Mesendoderm (in vitro differentiated cells): ENCODE results near the gene FSIP1.

Source experiments
- DNase-seq: peaks from one replicate; pipeline ENCODE4 v3.0.0; 2013
- H2AK5ac ChIP-seq: 2 replicates; pipeline ENCODE4 v1.6.1; 2013; ENCODE audit warnings: low read length, inconsistent platforms
- H2BK120ac ChIP-seq: 2 replicates; pipeline ENCODE4 v1.6.1; 2013; ENCODE audit warnings: low read depth, mild to moderate bottlenecking, low read length, moderate library complexity, mixed read lengths
- H2BK15ac ChIP-seq: replicated peaks from 2 replicates; pipeline ENCODE4 v1.6.1; 2013; ENCODE audit warnings: low read depth, mild to moderate bottlenecking, moderate library complexity
- H2BK5ac ChIP-seq: 2 replicates; pipeline ENCODE4 v1.6.1; 2013; ENCODE audit warnings: low read length, inconsistent platforms
- H3K18ac ChIP-seq: 2 replicates; pipeline ENCODE4 v1.6.1; 2013; ENCODE audit warnings: mild to moderate bottlenecking, low read length, mixed read lengths
- H3K23ac ChIP-seq: one replicate; pipeline ENCODE4 v1.6.1; 2013; ENCODE audit warnings: low read length
- H3K27ac ChIP-seq: 2 replicates; pipeline ENCODE4 v1.5.1; 2013; ENCODE audit warnings: low read depth, mild to moderate bottlenecking, inconsistent platforms, low read length, moderate library complexity
- H3K27me3 ChIP-seq: 2 replicates; pipeline ENCODE4 v1.6.1; 2013; ENCODE audit warnings: low read length, control low read depth, mild to moderate bottlenecking, inconsistent platforms; ENCODE audit not compliant: insufficient read depth, poor library complexity
- H3K36me3 ChIP-seq: 2 replicates; pipeline ENCODE4 v1.6.1; 2013; ENCODE audit warnings: low read length, inconsistent platforms; ENCODE audit not compliant: control insufficient read depth, insufficient read depth
- H3K4ac ChIP-seq: one replicate; pipeline ENCODE4 v1.6.1; 2013; ENCODE audit warnings: low read depth, mild to moderate bottlenecking, low read length, moderate library complexity
- H3K4me1 ChIP-seq: 2 replicates; pipeline ENCODE4 v1.6.1; 2013; ENCODE audit warnings: low read depth, low read length, inconsistent platforms; ENCODE audit not compliant: control insufficient read depth
- H3K4me2 ChIP-seq: 2 replicates; pipeline ENCODE4 v1.6.1; 2013; ENCODE audit warnings: low read length
- H3K4me3 ChIP-seq: 2 replicates; pipeline ENCODE4 v1.5.1; 2013; ENCODE audit warnings: mild to moderate bottlenecking, low read length
- H3K56ac ChIP-seq: one replicate; pipeline ENCODE4 v1.6.1; 2013; ENCODE audit warnings: low read length
- H3K79me1 ChIP-seq: 2 replicates; pipeline ENCODE4 v1.6.1; 2013; ENCODE audit warnings: low read length, inconsistent platforms
- H3K79me2 ChIP-seq: 2 replicates; pipeline ENCODE4 v1.6.1; 2013; ENCODE audit warnings: mild to moderate bottlenecking, low read length; ENCODE audit not compliant: control insufficient read depth, insufficient read depth
- H3K9ac ChIP-seq: 2 replicates; pipeline ENCODE4 v1.6.1; 2013; ENCODE audit warnings: low read length, inconsistent platforms
- H4K5ac ChIP-seq: one replicate; pipeline ENCODE4 v1.6.1; 2013; ENCODE audit warnings: low read length
- H4K8ac ChIP-seq: one replicate; pipeline ENCODE4 v1.6.1; 2013; ENCODE audit warnings: low read depth, mild to moderate bottlenecking, control low read depth, low read length, moderate library complexity
- WGBS: extraction: QIAGEN DNeasy Blood & Tissue Kit; methylation state at CpG from one replicate; pipeline ENCODE4 v1.1.7; 2013; ENCODE audit warnings: low lambda C conversion rate, missing lambda C conversion rate; ENCODE audit not compliant: insufficient coverage; ENCODE audit errors: extremely low coverage; 5-methylcytosine and 5-hydroxymethylcytosine counted together

Gene FSIP1

DNA sequence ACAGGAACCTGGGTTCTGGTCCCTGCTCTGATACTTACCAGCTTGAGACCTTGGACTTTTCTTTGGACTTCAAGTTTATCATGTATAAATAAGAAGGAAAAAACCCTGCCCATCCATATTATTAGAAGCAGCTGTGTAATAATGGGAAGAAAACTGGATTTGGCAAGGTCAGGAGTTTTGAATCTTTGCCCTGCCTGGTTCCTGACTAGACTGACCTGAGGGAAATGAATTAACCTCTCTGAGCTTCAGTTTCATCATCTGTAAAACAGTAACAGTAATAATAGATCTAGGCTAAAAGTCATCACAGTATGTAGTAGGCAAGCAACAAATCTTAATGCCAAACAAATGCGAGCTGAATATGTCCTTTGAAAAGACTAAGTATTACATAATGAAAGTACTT, 68.8 kb downstream of the FSIP1 start:
- Histone ChIP-seq H3K4me1 (no peaks in the 10 kb centered on the region), H2AK5ac (no peak overlapping the region), H3K27ac (no peak overlapping the region), H4K8ac (no peak overlapping the region), H3K56ac (no peak overlapping the region), H4K5ac (no peak overlapping the region), H3K4ac (no peak overlapping the region), H3K4me2 (no peak overlapping the region), H3K4me3 (no peak overlapping the region), H2BK120ac (no peak overlapping the region), H3K36me3 (no peaks in the 10 kb centered on the region), H3K23ac (no peak overlapping the region), H3K27me3 (no peaks in the 10 kb centered on the region), H3K18ac (no peak overlapping the region), H2BK5ac (no peak overlapping the region), H3K79me1 (no peaks in the 10 kb centered on the region), H3K9ac (no peak overlapping the region), H3K79me2 (no peaks in the 10 kb centered on the region), H2BK15ac (no peak overlapping the region)
- no CpG with 5 or more reads among the region's 1 CpG for WGBS
- DNase-seq: no peak

GRCh38 chr15:39710681-39711080, 72.0 kb downstream of the FSIP1 start:
- Histone ChIP-seq H2BK15ac (no peak overlapping the region), H3K9ac (no peak overlapping the region), H3K27ac (no peak overlapping the region), H2BK120ac (no peak overlapping the region), H3K79me1 (no peaks in the 10 kb centered on the region), H2BK5ac (no peak overlapping the region), H3K4ac (no peak overlapping the region), H2AK5ac (no peak overlapping the region), H3K4me1 (no peaks in the 10 kb centered on the region), H3K4me3 (no peak overlapping the region), H3K23ac (no peak overlapping the region), H3K79me2 (no peaks in the 10 kb centered on the region), H4K5ac (no peak overlapping the region), H3K36me3 (no peaks in the 10 kb centered on the region), H3K18ac (no peak overlapping the region), H3K4me2 (no peak overlapping the region), H3K56ac (no peak overlapping the region), H3K27me3 (no peaks in the 10 kb centered on the region), H4K8ac (no peak overlapping the region)
- no CpG with 5 or more reads among the region's 2 CpGs for WGBS
- no peak for DNase-seq

DNA sequence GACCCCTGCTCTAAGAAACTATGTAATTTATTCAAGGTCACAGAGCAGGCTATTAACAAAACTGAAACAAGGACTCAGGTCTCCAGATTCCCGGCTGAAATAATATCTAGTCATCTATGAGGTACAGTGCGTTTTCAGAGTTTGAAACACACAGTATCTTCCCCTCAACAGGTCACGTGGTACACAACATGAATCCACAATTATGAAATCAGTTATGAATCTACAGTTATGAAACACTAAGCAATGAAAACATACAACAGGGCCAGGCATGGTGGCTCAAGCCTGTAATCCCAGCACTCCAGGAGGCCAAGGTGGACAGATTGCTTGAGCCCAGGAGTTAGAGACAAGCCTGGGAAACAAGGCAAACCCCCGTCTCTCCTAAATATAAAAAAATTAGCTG, 72.7 kb downstream of the FSIP1 start:
- no CpG with 5 or more reads among the region's 4 CpGs for WGBS
- no peak for DNase-seq
- Histone ChIP-seq H3K79me1 (no peaks in the 10 kb centered on the region), H4K8ac (no peak overlapping the region), H3K4me3 (no peak overlapping the region), H3K56ac (no peak overlapping the region), H3K4me2 (no peak overlapping the region), H3K4ac (no peak overlapping the region), H3K27ac (no peak overlapping the region), H3K27me3 (no peaks in the 10 kb centered on the region), H3K23ac (no peak overlapping the region), H4K5ac (no peak overlapping the region), H3K79me2 (no peaks in the 10 kb centered on the region), H3K4me1 (no peaks in the 10 kb centered on the region), H2BK15ac (no peak overlapping the region), H2BK5ac (no peak overlapping the region), H3K9ac (no peak overlapping the region), H3K36me3 (no peaks in the 10 kb centered on the region), H2BK120ac (no peak overlapping the region), H2AK5ac (no peak overlapping the region), H3K18ac (no peak overlapping the region)

- Histone ChIP-seq H4K5ac (no peak overlapping the region), H2BK15ac (no peak overlapping the region), H3K79me2 (no peaks in the 10 kb centered on the region), H3K79me1 (no peaks in the 10 kb centered on the region), H4K8ac (no peak overlapping the region), H3K4me3 (no peak overlapping the region), H3K27me3 (no peaks in the 10 kb centered on the region), H3K9ac (no peak overlapping the region), H3K56ac (no peak overlapping the region), H3K36me3 (no peaks in the 10 kb centered on the region), H2BK120ac (no peak overlapping the region), H3K4ac (no peak overlapping the region), H3K27ac (no peak overlapping the region), H3K23ac (no peak overlapping the region), H2BK5ac (no peak overlapping the region), H2AK5ac (no peak overlapping the region), H3K18ac (no peak overlapping the region), H3K4me2 (no peak overlapping the region), H3K4me1 (no peaks in the 10 kb centered on the region)
- no CpG with 5 or more reads among the region's 2 CpGs for WGBS
- DNase-seq: no peak
Measured at GRCh38 chr15:39706206-39706605, 76.4 kb downstream of the FSIP1 start.

GRCh38 chr15:39704689-39705088, 78.0 kb downstream of the FSIP1 start:
- H3K18ac ChIP-seq: no peak overlapping the region
- no CpG with 5 or more reads among the region's 1 CpG for WGBS
- H2BK5ac ChIP-seq: no peak overlapping the region
- no peak overlapping the region for H3K27ac ChIP-seq
- H3K79me1 ChIP-seq: no peaks in the 10 kb centered on the region
- no peak overlapping the region for H3K4me2 ChIP-seq
- peak; percentile 64 for DNase-seq
- H3K23ac ChIP-seq: no peak overlapping the region
- no peaks in the 10 kb centered on the region for H3K4me1 ChIP-seq
- no peak overlapping the region for H4K8ac ChIP-seq
- H3K56ac ChIP-seq: no peak overlapping the region
- no peaks in the 10 kb centered on the region for H3K27me3 ChIP-seq
- no peak overlapping the region for H2BK120ac ChIP-seq
- no peaks in the 10 kb centered on the region for H3K79me2 ChIP-seq
- no peak overlapping the region for H2AK5ac ChIP-seq
- no peak overlapping the region for H3K4ac ChIP-seq
- no peak overlapping the region for H3K4me3 ChIP-seq
- H3K9ac ChIP-seq: no peak overlapping the region
- no peaks in the 10 kb centered on the region for H3K36me3 ChIP-seq
- H2BK15ac ChIP-seq: no peak overlapping the region
- no peak overlapping the region for H4K5ac ChIP-seq

- H3K56ac ChIP-seq: no peak overlapping the region
- H3K27ac ChIP-seq: no peak overlapping the region
- H3K79me1 ChIP-seq: no peaks in the 10 kb centered on the region
- no peaks in the 10 kb centered on the region for H3K36me3 ChIP-seq
- H2BK15ac ChIP-seq: no peak overlapping the region
- H3K27me3 ChIP-seq: no peaks in the 10 kb centered on the region
- no peak overlapping the region for H3K9ac ChIP-seq
- no peak overlapping the region for H3K4ac ChIP-seq
- no peak overlapping the region for H2BK5ac ChIP-seq
- no peaks in the 10 kb centered on the region for H3K79me2 ChIP-seq
- no peak overlapping the region for H3K18ac ChIP-seq
- H2AK5ac ChIP-seq: no peak overlapping the region
- WGBS: no CpG with 5 or more reads among the region's 5 CpGs
- H4K8ac ChIP-seq: no peak overlapping the region
- H3K4me2 ChIP-seq: no peak overlapping the region
- no peak overlapping the region for H3K4me3 ChIP-seq
- no peak for DNase-seq
- no peaks in the 10 kb centered on the region for H3K4me1 ChIP-seq
- H3K23ac ChIP-seq: no peak overlapping the region
- no peak overlapping the region for H2BK120ac ChIP-seq
- no peak overlapping the region for H4K5ac ChIP-seq
Measured at GRCh38 chr15:39704235-39704634, 78.4 kb downstream of the FSIP1 start.
